IMR-90 (cell line): Measurements from ENCODE around the gene AOPEP. TPM values are rescaled to one million over a fixed set of nuclear protein-coding genes. Genes with fewer than 3 reads are reported as not detected.

Experiments
- ATAC-seq: fragments of 200-7000 bp; cut with Tn5 transposase; 2 replicates; pipeline ENCODE4 v1.9.1; 2020; ENCODE audit warnings: low read depth, mild to moderate bottlenecking, moderate library complexity
- BruUV-seq: library from RNA; stranded (reverse); fragments of 400-500 nt; replicated peaks from 2 replicates; lab custom pipeline; 2021; lab: Mats Ljungman, UMichigan
- CTCF ChIA-PET: fragments of 300-600 bp; formaldehyde crosslinking; extraction: SDS; loops from one replicate; lab custom pipeline; 2021; ENCODE audit warnings: antibody characterized with exemption; lab: Yijun Ruan, JAX
- POLR2A ChIA-PET: fragments of 300-600 bp; sonication (Branson Sonifier 250); formaldehyde crosslinking; loops from one replicate; lab custom pipeline; 2022; ENCODE audit warnings: antibody characterized with exemption; ENCODE audit not compliant: unreplicated experiment; lab: Charles Lee
- DNase-seq: peaks from one replicate; pipeline ENCODE4 v3.0.0; 2013
- H2AFZ ChIP-seq: replicated peaks from 2 replicates; pipeline ENCODE3; 2013; ENCODE audit warnings: low read length, mild to moderate bottlenecking; ENCODE audit not compliant: poor library complexity
- H2AK5ac ChIP-seq: 2 replicates; pipeline ENCODE4 v1.6.1; 2013; ENCODE audit warnings: low read depth, low read length, inconsistent platforms
- H2AK9ac ChIP-seq: replicated peaks from 2 replicates; pipeline ENCODE3; 2013; ENCODE audit warnings: mild to moderate bottlenecking, low read depth, low read length, moderate library complexity; ENCODE audit not compliant: poor library complexity
- H2BK120ac ChIP-seq: 2 replicates; pipeline ENCODE4 v1.6.1; 2013; ENCODE audit warnings: low read depth, low read length, inconsistent platforms
- H2BK15ac ChIP-seq: 3 replicates; pipeline ENCODE4 v1.6.1; 2013; ENCODE audit warnings: low read depth, low read length, inconsistent platforms
- H2BK20ac ChIP-seq: 2 replicates; pipeline ENCODE4 v1.6.1; 2013; ENCODE audit warnings: low read depth, mild to moderate bottlenecking, inconsistent platforms, low read length, moderate library complexity
- H2BK5ac ChIP-seq: 2 replicates; pipeline ENCODE4 v1.6.1; 2013; ENCODE audit warnings: mild to moderate bottlenecking, low read depth, low read length, inconsistent platforms; ENCODE audit not compliant: poor library complexity, severe bottlenecking
- H3K14ac ChIP-seq: replicated peaks from 2 replicates; pipeline ENCODE4 v1.6.1; 2013; ENCODE audit warnings: low read depth, low read length, inconsistent platforms
- H3K18ac ChIP-seq: 2 replicates; pipeline ENCODE4 v1.6.1; 2013; ENCODE audit warnings: low read depth, low read length, control low read depth
- H3K23ac ChIP-seq: 2 replicates; pipeline ENCODE4 v1.6.1; 2013; ENCODE audit warnings: low read depth, low read length, inconsistent platforms
- H3K27ac ChIP-seq: 2 replicates; pipeline ENCODE4 v1.5.1; 2013; ENCODE audit warnings: mild to moderate bottlenecking, control low read depth, low read length; ENCODE audit not compliant: insufficient read depth
- H3K27me3 ChIP-seq: 2 replicates; pipeline ENCODE4 v1.6.1; 2013; ENCODE audit warnings: low read length; ENCODE audit not compliant: control insufficient read depth, insufficient read depth
- H3K36me3 ChIP-seq: 2 replicates; pipeline ENCODE4 v1.6.1; 2013; ENCODE audit warnings: low read length, mixed read lengths; ENCODE audit not compliant: control insufficient read depth, insufficient read depth
- H3K4ac ChIP-seq: 2 replicates; pipeline ENCODE4 v1.6.1; 2013; ENCODE audit warnings: low read depth, low read length, inconsistent platforms
- H3K4me1 ChIP-seq: 2 replicates; pipeline ENCODE4 v1.6.1; 2013; ENCODE audit warnings: low read length, mixed read lengths; ENCODE audit not compliant: control insufficient read depth, insufficient read depth
- H3K4me2 ChIP-seq: 2 replicates; pipeline ENCODE4 v1.6.1; 2013; ENCODE audit warnings: low read depth, mild to moderate bottlenecking, control low read depth, low read length, moderate library complexity
- H3K4me3 ChIP-seq: 2 replicates; pipeline ENCODE4 v1.5.1; 2013; ENCODE audit warnings: low read depth, mild to moderate bottlenecking, control low read depth, low read length, moderate library complexity; ENCODE audit not compliant: insufficient read depth
- H3K56ac ChIP-seq: 2 replicates; pipeline ENCODE4 v1.6.1; 2013; ENCODE audit warnings: low read length, inconsistent platforms; ENCODE audit not compliant: insufficient read depth; ENCODE audit errors: extremely low read depth
- H3K79me1 ChIP-seq, 2 experiments: 2 replicates each; pipeline ENCODE4 v1.6.1; 2013; ENCODE audit warnings: low read length in 2 of 2, inconsistent platforms in 1 of 2, low read depth in 1 of 2
- H3K9ac ChIP-seq: 2 replicates; pipeline ENCODE4 v1.6.1; 2013; ENCODE audit warnings: low read depth, low read length, control low read depth
- H3K9me1 ChIP-seq: 2 replicates; pipeline ENCODE4 v1.6.1; 2013; ENCODE audit warnings: low read length, inconsistent platforms; ENCODE audit not compliant: insufficient read depth
- H3K9me3 ChIP-seq: 2 replicates; pipeline ENCODE4 v1.6.1; 2013; ENCODE audit warnings: low read length; ENCODE audit not compliant: control insufficient read depth, insufficient read depth
- H4K20me1 ChIP-seq: 2 replicates; pipeline ENCODE4 v1.6.1; 2013; ENCODE audit warnings: low read length, inconsistent platforms; ENCODE audit not compliant: insufficient read depth
- H4K5ac ChIP-seq: 2 replicates; pipeline ENCODE4 v1.6.1; 2013; ENCODE audit warnings: mild to moderate bottlenecking, low read depth, low read length, control low read depth
- H4K8ac ChIP-seq, 2 experiments: 2 replicates each; pipeline ENCODE4 v1.6.1; 2013; ENCODE audit warnings: low read depth in 2 of 2, low read length in 2 of 2, control low read depth in 1 of 2, inconsistent platforms in 1 of 2
- H4K91ac ChIP-seq: 2 replicates; pipeline ENCODE4 v1.6.1; 2013; ENCODE audit warnings: low read depth, low read length, inconsistent platforms; ENCODE audit not compliant: insufficient read depth
- BHLHE40 ChIP-seq: fragments of 150-350 bp; IDR thresholded peaks from 2 replicates; pipeline ENCODE4 v1.6.1; 2016; ENCODE audit warnings: mild to moderate bottlenecking, low read depth, low read length
- CEBPB ChIP-seq: IDR thresholded peaks from 2 replicates; pipeline ENCODE4 v1.6.1; 2012; ENCODE audit warnings: low read depth, low read length, improper control_type of control experiment
- CHD1 ChIP-seq: IDR thresholded peaks from 2 replicates; pipeline ENCODE4 v1.6.1; 2012; ENCODE audit warnings: low read depth, low read length, improper control_type of control experiment
- CTCF ChIP-seq: conservative IDR thresholded peaks from 2 replicates; pipeline ENCODE4 v1.5.1; 2012; ENCODE audit warnings: mild to moderate bottlenecking, low read depth, low read length, improper control_type of control experiment
- ELK1 ChIP-seq: fragments of 150-350 bp; IDR thresholded peaks from 2 replicates; pipeline ENCODE4 v1.6.1; 2016; ENCODE audit warnings: low read depth, mild to moderate bottlenecking, low read length, moderate library complexity, borderline replicate concordance
- FOS ChIP-seq: fragments of 150-350 bp; IDR thresholded peaks from 2 replicates; pipeline ENCODE4 v1.6.1; 2016; ENCODE audit warnings: low read depth, low read length
- MAFK ChIP-seq: IDR thresholded peaks from 2 replicates; pipeline ENCODE4 v1.6.1; 2012; ENCODE audit warnings: low read depth, low read length, improper control_type of control experiment
- MAZ ChIP-seq: IDR thresholded peaks from 2 replicates; pipeline ENCODE4 v1.6.1; 2012; ENCODE audit warnings: low read depth, mild to moderate bottlenecking, low read length, improper control_type of control experiment, moderate library complexity, borderline replicate concordance
- MXI1 ChIP-seq: IDR thresholded peaks from 2 replicates; pipeline ENCODE4 v1.6.1; 2012; ENCODE audit warnings: low read depth, mild to moderate bottlenecking, low read length, moderate library complexity, borderline replicate concordance
- NFE2L2 ChIP-seq: fragments of 150-350 bp; IDR thresholded peaks from 2 replicates; pipeline ENCODE4 v1.6.1; 2016; ENCODE audit warnings: low read depth, mild to moderate bottlenecking, low read length
- POLR2A ChIP-seq: IDR thresholded peaks from 2 replicates; pipeline ENCODE4 v1.6.1; 2012; ENCODE audit warnings: mild to moderate bottlenecking, low read depth, low read length
- RAD21 ChIP-seq: IDR thresholded peaks from 2 replicates; pipeline ENCODE4 v1.6.1; 2012; ENCODE audit warnings: low read length, improper control_type of control experiment
- RCOR1 ChIP-seq: IDR thresholded peaks from 2 replicates; pipeline ENCODE4 v1.6.1; 2012; ENCODE audit warnings: mild to moderate bottlenecking, low read length, improper control_type of control experiment; ENCODE audit not compliant: insufficient replicate concordance
- RFX5 ChIP-seq: IDR thresholded peaks from 2 replicates; pipeline ENCODE4 v1.8.0; 2012; ENCODE audit warnings: low read depth, mild to moderate bottlenecking, low read length, moderate library complexity
- SMC3 ChIP-seq: fragments of 150-350 bp; IDR thresholded peaks from 2 replicates; pipeline ENCODE4 v1.6.1; 2016; ENCODE audit warnings: low read depth, mild to moderate bottlenecking, antibody characterized with exemption, low read length, moderate library complexity
- USF2 ChIP-seq: fragments of 150-350 bp; IDR thresholded peaks from 2 replicates; pipeline ENCODE4 v1.6.1; 2017; ENCODE audit warnings: mild to moderate bottlenecking, antibody characterized with exemption, low read length, low read depth
- WGBS, 2 experiments: methylation state at CpG; one replicate each; pipeline versions ENCODE4 v1.1.5 to v1.1.7; 2013; ENCODE audit warnings: missing lambda C conversion rate in 2 of 2; ENCODE audit not compliant: insufficient read length in 1 of 2; ENCODE audit errors: extremely low coverage in 2 of 2; 5-methylcytosine and 5-hydroxymethylcytosine counted together
- dilution Hi-C: fragments of 300-500 bp; cut with HindIII; formaldehyde crosslinking; loops from one replicate; pipeline ENCODE4 v1.14.3; 2018; ENCODE audit warnings: low sequenced_read_pairs; ENCODE audit not compliant: unreplicated experiment
- in situ Hi-C: fragments of 300-500 bp; cut with MboI; formaldehyde crosslinking; loops from 3 replicates; pipeline ENCODE4 v1.14.3; 2019; ENCODE audit warnings: low sequenced_read_pairs, inconsistent platforms, mixed read lengths
- intact Hi-C: fragments of 100-400 bp; cut with micrococcal nuclease; formaldehyde crosslinking; loops from 2 replicates; pipeline ENCODE4 v1.10.0; 2022
- polyA plus RNA-seq, 3 experiments: library from polyadenylated mRNA; depleted of rRNA; stranded (reverse); fragments of >200 nt; gene quantifications; 2 replicates each; pipeline ENCODE4 v1.2.3, GENCODE V29; 2012; ENCODE audit warnings: low replicate concordance in 1 of 3
- total RNA-seq: library from RNA; depleted of rRNA; stranded (reverse); fragments of >200 nt; gene quantifications from 2 replicates; pipeline ENCODE4 v1.2.3, GENCODE V29; 2012

The AOPEP gene
- total and polyA plus RNA-seq, 2 of the 4 experiments (the other 2 are of a cell fraction), result 34.9 to 38.7 TPM

- H4K91ac ChIP-seq, result no peak overlapping the region
- peaks cover 8 to 41% of the 10 kb centered on the region in 2 experiments for H3K79me1 ChIP-seq
- CTCF ChIA-PET, result interaction anchor here (0.7 to 1.5 kb wide), 2 partner anchors 25 to 297 kb away, joined by 3 to 7 read pairs; no protein-coding TSS in a partner anchor
- H2BK5ac ChIP-seq, result no peak overlapping the region
- H3K14ac ChIP-seq, result no peak overlapping the region
- dilution Hi-C loops (no loop called here), intact Hi-C loops (no loop called here), in situ Hi-C loops (no loop called here)
- H2BK120ac ChIP-seq, result no peak overlapping the region
- no peak overlapping the region for H3K4me2 ChIP-seq
- no peak overlapping the region for H2AK9ac ChIP-seq
- H4K20me1 ChIP-seq, result 0 out of 2 replicates have a peak, but pooled peaks cover 3% of the 10 kb centered on the region
- no peak overlapping the region for H2BK20ac ChIP-seq
- POLR2A ChIA-PET, result no interaction called here
- H2AFZ ChIP-seq, result no peak overlapping the region
- H3K9ac ChIP-seq, result no peak overlapping the region
- TF ChIP-seq RFX5 (no peak), NFE2L2 (no peak), RAD21 (no peak), FOS (no peak), CTCF (no peak), CEBPB (no peak), MAZ (no peak), SMC3 (no peak), RCOR1 (no peak), CHD1 (no peak), MAFK (no peak), MXI1 (no peak), BHLHE40 (no peak), USF2 (no peak), POLR2A (no peak), ELK1 (no peak)
- H2BK15ac ChIP-seq, result no peak overlapping the region
- WGBS, 2 experiments, result 76% methylated on average over 7 of the region's 18 CpGs; no CpG with 5 or more reads in 1 of the 2 experiments
- no TSS peak for BruUV-seq
- ATAC-seq (no peak), DNase-seq (no peak)
- H3K9me1 ChIP-seq, result peaks cover 27% of the 10 kb centered on the region
- no peaks in the 10 kb centered on the region for H3K9me3 ChIP-seq
- H3K4ac ChIP-seq, result no peak overlapping the region
- H4K5ac ChIP-seq, result no peak overlapping the region
- peaks cover 29% of the 10 kb centered on the region for H3K36me3 ChIP-seq
- no peak overlapping the region for H2AK5ac ChIP-seq
- H3K4me1 ChIP-seq, result peaks cover 15% of the 10 kb centered on the region
- H3K27ac ChIP-seq, result no peak overlapping the region
- no peak overlapping the region for H3K4me3 ChIP-seq
- H4K8ac ChIP-seq, result no peak overlapping the region
- H3K56ac ChIP-seq, result no peak overlapping the region
- H3K23ac ChIP-seq, result no peak overlapping the region
- H3K18ac ChIP-seq, result no peak overlapping the region
- no peaks in the 10 kb centered on the region for H3K27me3 ChIP-seq
Observed at GRCh38 chr9:95102572-95102971, 376.1 kb downstream of the AOPEP start.
